LoVo (cell line): ENCODE data around the gene ZBTB20.
A peak's percentile ranks its signal among the peaks of the same experiment; 100 is the strongest.

ENCODE experiments used
- DNase-seq: peaks from one replicate; pipeline ENCODE4 v3.0.0-alpha.2; 2016; ENCODE audit warnings: low spot score

Gene ZBTB20

DNA sequence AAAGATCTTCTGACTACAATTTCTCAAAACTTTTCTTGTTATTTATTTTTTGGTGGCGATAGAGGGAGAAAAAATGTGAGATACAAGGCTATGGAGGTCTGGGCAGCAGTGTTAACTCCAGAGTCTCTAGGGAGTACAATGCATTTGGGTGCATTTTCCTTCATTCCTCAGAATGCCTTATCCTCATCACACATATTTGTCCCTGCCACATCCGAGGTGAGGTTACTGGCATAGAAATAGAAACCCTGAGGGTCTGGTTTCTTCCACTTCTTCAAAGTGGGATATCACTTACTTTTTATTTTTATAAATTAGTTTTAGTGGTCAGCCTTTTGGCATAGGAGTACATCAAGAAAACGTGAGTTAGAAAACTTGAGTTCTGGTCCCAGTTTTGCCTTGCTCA lies 702.9 kb downstream of the ZBTB20 start:
- DNase-seq: no peak

DNA sequence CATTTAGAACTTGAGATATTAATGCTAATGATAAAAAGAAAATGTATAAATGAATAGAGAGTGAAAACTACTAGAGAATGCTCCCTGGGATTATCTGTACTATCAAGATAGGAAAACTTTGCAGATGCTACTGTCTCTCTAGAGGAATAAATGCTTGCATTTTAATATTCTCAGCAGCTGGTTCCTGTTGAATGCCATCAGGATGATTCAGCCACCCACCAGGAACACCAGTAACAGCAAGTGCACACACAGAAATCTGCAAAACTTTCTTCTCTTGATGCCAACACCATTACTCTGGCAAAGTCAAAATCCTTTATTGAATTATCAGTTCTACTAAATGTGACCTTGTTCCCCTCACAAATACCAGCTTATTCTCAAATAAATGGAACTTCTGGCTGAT lies 704.8 kb downstream of the ZBTB20 start:
- no peak for DNase-seq

DNA sequence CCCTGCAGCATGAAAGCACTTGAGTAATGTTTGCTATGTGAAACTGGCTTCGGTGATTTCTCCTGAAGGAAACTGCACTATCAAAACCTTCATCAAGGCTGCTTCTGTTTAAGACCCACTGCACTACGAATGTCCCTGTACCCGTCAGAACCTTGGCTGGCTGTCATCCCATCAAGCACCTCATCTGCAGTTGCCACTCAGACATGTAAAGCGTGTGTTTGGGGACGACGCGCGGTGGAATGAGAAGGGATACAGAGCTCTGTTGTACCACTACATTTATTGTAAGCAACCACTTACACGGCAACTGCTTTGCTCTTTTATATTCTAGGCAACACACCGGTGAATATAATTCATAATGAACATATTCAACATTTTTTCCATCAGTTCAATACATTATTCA lies 705.7 kb downstream of the ZBTB20 start:
- DNase-seq: no peak

DNA sequence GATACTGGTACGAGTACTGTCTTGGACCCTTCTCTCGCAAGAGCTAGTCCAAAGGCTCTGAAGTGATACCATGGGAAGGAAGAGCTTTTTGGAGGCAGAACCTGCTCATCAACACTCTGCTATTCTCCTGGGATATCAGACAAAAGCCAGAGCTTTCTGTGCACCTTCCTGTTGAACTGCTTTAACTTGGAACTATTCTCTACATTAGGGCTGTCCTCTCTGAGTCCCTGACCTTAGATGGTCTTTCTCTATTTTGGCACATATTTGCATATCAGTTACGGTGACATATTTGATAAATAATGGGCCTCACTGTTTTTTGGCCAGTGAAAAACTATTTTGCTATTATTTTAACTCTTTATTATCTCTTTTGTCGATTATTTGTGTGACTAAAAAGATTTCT lies 706.4 kb downstream of the ZBTB20 start:
- DNase-seq: no peak

DNA sequence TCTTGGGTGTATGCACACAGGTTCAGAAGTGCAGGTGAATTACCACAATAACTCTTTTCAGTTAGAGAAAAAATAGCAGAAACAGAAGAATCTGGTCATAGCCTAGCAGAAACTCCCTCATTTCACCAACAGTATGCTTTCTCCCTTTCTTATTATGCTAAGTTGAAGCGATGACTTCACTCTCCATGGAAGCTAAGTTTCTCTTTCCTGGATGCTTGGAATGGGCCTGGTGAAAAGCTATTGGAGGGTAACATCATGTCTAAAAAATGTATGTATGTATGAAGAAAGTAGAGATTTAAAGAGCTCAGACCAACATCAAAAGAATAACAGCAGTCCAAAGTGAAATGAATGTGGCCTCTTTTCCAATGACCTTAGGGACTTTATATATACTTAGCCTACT lies 707.8 kb downstream of the ZBTB20 start:
- no peak for DNase-seq

DNA sequence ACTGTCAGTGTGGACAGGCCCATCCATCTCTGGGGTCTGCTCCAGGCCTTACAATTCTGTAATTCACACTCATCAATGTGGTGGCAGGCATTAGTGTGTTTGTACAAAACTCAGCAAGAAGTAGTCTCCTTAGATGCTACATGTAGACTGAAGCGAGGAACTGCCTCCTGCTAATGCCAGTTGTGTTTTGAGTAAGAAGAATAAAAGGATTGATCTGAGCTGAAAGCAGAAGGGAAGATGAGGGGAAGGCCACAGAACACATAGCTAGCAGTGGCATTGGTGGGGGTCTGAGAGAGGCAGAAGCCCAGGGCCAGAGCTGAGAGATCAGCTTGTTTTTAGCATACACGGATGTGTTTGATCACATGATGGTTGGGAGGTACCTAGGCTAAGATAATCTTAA lies 709.2 kb downstream of the ZBTB20 start:
- no peak for DNase-seq

DNA sequence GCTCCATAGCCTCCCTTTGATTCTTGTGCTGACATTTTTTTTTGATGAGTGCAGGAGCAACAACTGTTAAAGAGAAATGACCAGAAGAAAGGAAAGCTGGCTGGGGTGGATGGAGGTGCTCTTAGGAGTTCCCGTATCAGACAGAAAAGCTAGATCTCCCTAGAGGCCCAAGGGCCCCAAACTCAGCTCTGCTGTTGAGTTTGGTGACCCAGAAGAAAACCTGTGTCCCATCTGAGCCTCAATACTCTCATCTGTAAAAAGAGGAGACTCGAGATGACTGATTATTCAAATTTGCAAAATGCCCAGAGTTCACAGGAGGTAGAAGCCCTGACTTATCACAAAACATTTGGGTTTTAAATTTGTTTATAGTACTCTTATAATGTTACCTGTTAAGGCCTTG lies 710.9 kb downstream of the ZBTB20 start:
- no peak for DNase-seq

DNA sequence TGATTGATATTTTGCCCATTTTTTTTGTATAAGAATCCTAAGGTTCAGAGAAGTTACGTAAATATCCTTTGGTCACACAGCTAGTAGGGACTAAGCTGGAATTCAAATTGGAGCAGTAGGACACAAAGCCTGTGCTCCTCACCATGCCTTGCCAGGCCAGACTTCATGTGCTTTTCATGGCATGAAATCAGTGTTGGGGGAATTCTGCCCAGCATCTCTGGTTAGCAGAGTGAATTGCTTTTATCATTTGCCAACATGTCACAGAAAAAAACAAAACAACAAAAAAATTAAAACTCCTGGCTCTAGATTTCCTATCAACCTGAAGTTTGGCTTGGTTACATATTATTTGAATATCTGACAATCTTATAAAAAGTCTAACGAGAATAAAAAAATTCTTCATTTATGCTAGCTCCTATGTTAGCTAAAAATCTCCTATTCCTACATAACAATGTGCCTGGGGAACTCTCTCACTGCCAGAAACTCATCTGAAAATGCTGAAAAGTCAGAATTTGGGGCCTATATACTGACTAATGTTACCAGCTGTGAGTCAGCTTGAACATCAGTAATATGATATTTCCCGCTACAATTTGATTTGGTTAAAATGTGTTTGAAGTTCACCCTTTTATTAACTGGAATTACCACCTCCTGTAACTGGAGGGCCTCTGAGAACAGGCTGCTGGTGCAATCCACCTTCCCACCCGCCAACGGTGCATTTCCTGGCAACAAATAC lies 711.5 kb downstream of the ZBTB20 start:
- no peak for DNase-seq

DNA sequence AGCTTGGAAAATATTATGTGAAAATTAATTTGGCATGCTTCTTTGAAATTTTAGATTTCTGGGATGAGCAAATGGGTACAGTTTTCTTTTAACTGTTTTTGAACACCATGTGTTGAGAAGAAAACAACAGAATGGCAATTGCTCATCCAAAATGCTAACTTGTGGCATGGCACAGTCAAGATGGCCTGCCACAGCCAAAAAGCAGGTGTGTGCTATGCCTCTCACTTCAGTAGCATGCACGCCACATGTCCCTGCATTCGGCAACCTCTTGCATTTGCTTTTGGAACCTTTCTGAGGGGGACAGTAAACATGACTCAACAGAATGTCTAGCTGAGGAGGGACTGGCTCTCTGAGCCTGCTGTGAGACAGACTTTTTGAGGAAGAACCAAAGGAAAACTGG lies 714.8 kb downstream of the ZBTB20 start:
- DNase-seq: no peak

DNA sequence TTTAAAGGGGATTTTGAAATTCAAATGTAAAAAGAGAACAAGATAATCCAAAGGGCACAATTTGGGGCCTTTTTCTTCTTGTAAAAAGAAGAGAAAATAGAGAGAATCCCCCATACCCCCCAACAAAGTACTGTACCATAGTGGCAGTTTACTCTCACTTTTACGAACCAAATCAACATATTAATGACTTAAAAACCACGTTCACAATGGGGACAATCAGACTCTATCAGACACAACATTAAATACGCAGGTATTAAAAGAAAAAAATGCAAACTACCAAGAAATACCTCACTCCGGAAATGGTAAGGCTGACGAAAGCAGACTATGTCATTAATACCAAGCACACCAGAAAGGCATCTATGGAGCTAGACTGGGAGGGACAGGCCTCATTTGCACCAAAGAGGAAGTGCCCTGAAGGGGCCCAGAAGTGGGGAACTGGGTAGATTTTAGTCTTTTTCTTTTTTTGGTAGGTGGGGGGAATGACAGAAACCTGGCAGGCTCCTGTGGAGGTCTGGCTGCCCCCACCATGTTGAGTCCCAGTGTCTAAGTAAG lies 719.0 kb downstream of the ZBTB20 start:
- DNase-seq: no peak

DNA sequence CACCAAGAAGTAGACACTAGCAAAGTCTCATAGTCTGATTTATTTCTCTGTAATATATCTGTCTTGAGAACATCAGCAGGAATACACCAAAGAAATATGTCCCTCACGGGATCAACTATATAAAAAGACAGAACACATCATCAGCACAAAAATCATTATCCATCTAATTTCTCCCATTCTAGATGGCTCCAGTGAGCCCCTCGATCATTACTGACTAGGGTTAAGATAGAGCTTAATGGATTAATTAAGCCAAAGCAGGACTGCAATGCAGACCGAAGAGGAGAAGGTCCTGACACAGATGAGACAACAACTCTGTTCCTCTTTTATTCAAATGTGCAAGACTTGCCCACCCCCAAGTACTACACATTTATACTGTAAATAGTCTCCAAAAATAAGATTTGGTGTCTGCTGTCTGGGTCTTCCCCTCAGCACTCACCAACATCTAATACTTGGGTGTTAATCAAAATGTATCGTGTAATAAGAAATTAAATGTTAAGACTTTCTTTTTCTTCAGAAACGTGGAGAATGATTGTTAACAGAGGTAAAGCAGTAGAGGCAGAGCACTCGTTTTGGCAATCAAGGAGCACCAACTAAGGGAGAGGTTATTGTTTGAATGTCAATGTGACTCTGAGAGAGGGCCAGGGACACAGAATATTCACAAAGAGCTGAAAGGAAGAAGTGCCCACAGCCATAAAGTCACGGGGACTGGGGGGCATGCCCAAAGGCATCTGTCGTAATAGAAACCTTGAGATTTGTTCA lies 719.6 kb downstream of the ZBTB20 start:
- DNase-seq: no peak

DNA sequence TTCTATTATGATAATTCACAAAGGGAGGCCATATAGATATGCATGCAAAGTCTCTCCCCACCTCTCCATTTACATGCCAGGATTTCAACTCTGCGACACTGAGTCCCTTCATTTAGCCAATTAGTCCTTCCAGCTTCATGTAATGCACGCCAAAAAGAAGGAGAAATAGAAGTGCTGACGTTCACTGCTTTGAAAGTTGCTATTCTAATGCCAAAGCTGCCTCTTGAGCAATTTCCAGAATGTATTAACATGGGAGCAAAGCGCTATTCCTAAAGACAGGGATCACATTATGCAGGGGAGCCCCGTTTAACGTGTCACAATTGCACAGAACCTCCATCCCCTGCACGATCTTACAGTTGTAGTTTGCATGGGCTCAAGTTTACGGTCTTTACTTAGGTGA lies 722.8 kb downstream of the ZBTB20 start:
- DNase-seq: no peak

DNA sequence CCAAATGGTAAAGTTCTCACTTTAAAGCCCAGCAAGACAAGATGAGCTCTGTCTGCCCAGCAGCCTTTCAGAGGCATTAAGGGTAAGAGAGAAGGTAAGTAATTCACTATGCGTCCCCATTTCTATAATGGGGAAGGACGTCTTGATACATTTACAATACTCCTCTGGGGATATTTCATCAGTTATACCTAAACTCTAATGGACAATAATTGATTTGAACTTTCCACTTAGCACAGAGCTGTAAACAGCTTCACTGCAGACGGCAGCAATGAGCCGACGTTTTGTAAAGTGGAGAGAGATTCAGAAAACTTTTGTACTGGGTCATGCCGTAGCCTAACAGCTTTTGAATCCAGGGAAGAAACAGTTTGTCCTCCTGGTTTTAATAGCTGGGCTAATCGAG lies 725.9 kb downstream of the ZBTB20 start:
- no peak for DNase-seq

DNA sequence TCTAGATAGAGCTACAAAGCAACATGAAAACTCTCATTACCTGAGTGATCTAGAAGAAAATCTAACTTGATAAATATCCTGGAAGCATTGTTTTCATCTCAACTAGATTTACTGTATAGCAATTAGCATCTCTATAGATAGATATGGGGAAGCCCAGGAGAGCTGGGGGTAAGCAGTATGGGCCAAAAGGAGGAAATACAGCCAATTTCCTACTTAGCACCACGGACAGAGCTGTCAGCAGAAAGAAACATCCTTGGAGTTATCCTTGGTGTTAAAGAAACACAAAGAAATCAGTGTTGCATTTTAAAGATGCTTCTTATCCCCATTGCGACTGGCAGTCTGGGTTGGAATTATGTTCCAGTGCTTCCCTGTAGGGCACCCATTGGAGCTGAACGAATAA lies 727.0 kb downstream of the ZBTB20 start:
- DNase-seq: no peak

DNA sequence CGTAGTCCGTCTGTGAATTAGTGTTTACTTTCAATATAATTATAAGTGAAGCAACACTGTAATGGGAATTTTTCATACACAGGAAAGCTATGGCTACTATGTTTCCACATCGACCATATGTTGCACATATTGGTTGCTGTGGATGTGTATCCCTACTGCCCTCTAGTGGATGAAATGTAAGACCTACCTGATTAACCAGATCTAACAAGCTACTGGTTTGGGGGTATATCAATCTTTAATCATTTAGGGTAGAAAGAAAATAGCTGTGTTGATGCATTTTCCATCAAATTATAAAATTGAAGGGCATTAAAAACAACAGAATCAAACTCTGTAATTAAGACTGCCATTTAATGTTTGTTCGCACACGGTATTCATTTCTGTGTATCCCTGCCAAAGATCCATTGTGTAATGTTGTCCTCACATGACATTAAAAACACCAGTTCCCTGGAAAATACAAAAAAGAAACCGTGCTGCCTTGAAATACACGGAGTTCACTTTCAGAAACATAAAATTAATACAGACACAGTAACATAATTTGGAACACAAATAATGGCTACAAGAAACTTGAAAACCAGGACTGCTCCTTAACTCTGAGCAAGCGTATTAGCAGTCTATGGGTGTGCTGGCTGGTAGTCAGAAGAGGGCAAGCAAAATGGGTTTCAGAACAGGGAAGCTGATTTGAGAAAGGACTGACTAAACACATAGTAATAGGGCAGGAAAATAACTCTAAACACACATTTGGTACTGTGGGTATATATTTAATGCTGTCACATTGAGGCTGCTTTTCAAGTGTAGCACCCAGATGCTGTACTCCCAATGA lies 728.2 kb downstream of the ZBTB20 start:
- peak; percentile 62 for DNase-seq

DNA sequence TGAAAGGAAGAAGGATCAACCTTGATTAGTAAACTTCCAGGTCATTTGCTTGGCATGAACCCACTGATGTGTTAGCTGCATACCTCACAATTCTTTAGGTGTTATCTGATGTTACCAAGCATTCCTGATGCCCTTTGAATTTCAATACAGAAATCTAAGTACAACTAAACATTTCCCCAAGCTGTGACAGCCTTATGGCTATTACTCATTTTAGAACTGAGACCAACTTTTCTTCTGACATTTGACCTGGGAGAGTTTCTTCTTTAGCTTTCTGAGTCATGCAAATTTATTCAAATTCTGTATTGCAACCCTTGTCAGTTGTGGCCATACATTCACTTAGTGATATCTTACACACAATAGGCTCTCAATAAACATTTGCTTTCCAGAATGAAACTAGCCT lies 729.0 kb downstream of the ZBTB20 start:
- DNase-seq: no peak

DNA sequence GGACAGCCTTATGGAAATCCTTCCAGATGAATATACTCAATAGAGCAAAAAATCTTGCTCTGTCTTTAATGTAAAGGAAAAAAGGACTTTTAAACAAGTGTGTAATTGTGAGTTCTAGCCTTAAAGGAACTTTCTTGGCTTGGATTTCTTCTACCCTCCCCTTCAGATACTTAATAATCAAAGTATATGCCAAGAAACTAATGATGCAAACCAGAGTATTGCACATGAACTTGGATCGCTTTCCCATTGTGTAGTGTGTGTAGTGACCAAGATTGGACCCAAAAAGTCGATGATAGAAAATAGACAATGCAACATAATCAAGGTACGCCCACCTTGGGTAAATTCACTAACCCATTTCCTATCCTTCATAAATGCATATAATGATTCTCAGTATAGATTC lies 729.4 kb downstream of the ZBTB20 start:
- DNase-seq: no peak

DNA sequence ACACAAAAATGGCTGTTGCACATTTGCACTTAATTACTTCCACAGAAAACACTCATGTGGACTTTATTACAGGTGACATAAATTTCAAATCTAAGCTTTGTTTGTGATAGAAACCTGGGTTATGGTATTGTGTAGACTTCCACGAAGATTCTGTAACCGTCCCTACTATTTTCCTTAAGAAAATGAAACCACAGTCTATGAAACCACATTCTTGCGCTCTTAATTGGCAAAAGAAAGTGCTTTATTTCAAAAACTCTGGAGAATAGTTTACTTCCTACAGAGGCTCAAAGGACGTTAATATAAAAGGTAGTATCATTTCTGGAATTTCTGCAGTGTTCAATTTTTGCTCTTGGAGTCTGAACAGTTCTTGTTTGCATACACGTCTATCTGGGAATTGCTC lies 729.8 kb downstream of the ZBTB20 start:
- no peak for DNase-seq

DNA sequence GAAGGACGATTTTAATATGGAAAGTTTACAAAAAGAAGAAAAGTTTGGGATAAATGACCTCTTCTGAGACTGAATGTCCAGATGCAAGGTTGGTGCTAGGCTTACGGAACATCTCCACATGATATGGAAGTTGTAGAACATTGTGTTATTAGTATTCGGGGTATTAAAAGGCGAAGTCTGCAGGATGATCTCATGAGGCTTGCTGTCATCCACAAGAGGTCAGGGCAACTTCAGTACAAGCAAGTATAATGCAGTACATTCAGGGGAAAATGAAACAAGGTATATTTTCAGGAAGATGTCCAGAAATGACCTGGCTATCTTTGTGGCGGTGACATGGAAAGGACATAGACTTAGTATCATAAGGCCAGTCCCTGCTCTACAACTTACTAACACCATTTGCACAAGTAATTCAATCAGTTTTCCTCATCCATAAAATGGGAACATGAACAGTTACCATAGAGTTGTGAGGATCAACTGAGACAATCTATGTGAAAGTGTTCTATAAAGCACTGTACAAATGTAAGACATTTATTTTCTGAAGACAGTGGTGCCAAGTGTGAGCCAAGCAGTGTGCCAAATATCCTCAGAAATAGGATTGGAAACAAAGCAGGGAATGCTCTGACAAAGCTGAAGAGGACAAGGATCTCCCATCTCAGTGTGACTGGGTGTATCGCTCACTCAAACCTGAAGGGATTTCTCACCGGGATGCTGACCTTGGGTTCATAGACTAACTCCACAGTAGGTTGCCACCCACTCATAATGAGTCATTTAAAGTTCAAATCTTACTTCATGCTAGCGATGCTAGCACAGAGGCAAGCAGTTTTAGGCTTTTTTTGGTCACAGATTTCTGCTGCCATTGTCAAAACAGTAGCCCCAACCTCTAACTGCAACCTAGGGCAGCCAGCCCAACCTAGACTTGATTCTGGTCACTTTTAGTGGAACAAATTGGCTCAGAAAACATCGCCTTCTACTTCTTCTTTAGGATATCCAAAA lies 735.0 kb downstream of the ZBTB20 start:
- no peak for DNase-seq

DNA sequence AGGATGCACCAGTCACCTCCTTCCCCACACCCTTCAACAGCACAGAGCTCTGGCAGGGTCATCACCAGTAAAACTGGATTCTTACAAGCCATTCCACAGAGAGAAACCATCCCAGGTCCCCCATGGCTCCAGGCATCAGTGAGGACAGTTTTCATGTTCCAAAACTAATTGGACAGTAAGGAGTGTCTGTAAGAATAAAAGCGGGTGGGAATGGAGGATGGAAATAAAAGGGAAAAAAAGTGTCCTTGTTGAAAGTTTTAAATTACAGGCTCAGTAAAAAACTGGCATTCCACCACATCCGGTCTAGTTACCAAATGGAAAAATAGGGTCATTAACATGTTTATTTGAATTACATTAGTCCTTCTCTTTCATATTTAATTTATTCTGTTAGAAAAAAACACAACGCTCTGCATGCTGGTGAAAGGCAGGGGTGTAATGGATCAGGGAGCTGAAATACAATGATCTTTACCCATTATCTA lies 735.9 kb downstream of the ZBTB20 start:
- DNase-seq: no peak
